Heart left ventricle (tissue), 16 donors: ENCODE measurements around the gene MIA2. TPM values are rescaled to one million over a fixed set of nuclear protein-coding genes. Genes with fewer than 3 reads are reported as not detected.

Experiments used
- ATAC-seq, 4 donors: fragments of 200-7000 bp; cut with Tn5 transposase; one replicate each; pipeline ENCODE4 v1.9.1; 2020 to 2022; ENCODE audit warnings: moderate library complexity in 4 of 4, mild to moderate bottlenecking in 3 of 4, moderate number of reproducible peaks in 1 of 4
- DNase-seq, 5 donors: peaks; one replicate each; pipeline ENCODE4 v3.0.0-alpha.2; 2020
- H3K27ac ChIP-seq, 12 donors: fragments of 200-600 bp; sonication (generic) in 4 of 12; one replicate each; pipeline versions ENCODE4 v1.5.0 to v1.8.0; 2016 to 2022; ENCODE audit warnings: mild to moderate bottlenecking in 2 of 12
- H3K27me3 ChIP-seq, 9 donors: fragments of 200-600 bp; sonication (generic) in 2 of 9; one replicate each; pipeline versions ENCODE4 v1.5.1 to v1.8.0; 2016 to 2022; ENCODE audit warnings: mild to moderate bottlenecking in 3 of 9
- H3K36me3 ChIP-seq, 9 donors: fragments of 200-600 bp; sonication (generic) in 2 of 9; one replicate each; pipeline versions ENCODE4 v1.5.0 to v1.8.0; 2018 to 2022; ENCODE audit warnings: mild to moderate bottlenecking in 2 of 9
- H3K4me1 ChIP-seq, 12 donors: fragments of 200-600 bp; sonication (generic) in 4 of 12; one replicate each; pipeline versions ENCODE4 v1.5.0 to v1.8.0; 2016 to 2022; ENCODE audit warnings: mild to moderate bottlenecking in 3 of 12
- H3K4me3 ChIP-seq, 12 donors: fragments of 200-600 bp; sonication (generic) in 4 of 12; one replicate each; pipeline versions ENCODE4 v1.5.0 to v1.8.0; 2017 to 2022; ENCODE audit warnings: mild to moderate bottlenecking in 9 of 12, moderate library complexity in 4 of 12
- H3K9me3 ChIP-seq, 12 donors: fragments of 200-600 bp; sonication (generic) in 4 of 12; one replicate each; pipeline versions ENCODE4 v1.5.0 to v1.8.0; 2016 to 2022; ENCODE audit warnings: mild to moderate bottlenecking in 1 of 12
- POLR2A ChIP-seq, 2 donors: fragments of 450-650 bp; IDR thresholded peaks; one replicate each; pipeline ENCODE4 v1.6.1; 2017; ENCODE audit warnings: antibody characterized with exemption in 2 of 2, mild to moderate bottlenecking in 2 of 2, moderate library complexity in 2 of 2
- WGBS, 4 donors: extraction: QIAGEN DNeasy Blood & Tissue Kit in 2 of 4; methylation state at CpG; one replicate each; pipeline versions ENCODE4 v1.1.5 to v1.1.7; 2013 to 2018; 5-methylcytosine and 5-hydroxymethylcytosine counted together
- intact Hi-C, 10 donors: fragments of 100-400 bp; cut with DNase I; formaldehyde crosslinking; loops; one replicate each; pipeline versions ENCODE4 v1.11.1 to v1.14.2; 2022
- polyA plus RNA-seq, 2 donors: library from polyadenylated mRNA; stranded (reverse); fragments of 200-250 nt; gene quantifications; one replicate each; pipeline ENCODE4 v1.2.3, GENCODE V29; 2013
- total RNA-seq, 9 donors: library from RNA; depleted of rRNA in 2 of 9; stranded (reverse); fragments of >200 nt in 2 of 9; fragmentation: NEBNext Ultra II Directional in 3 of 9; extraction: Animal tissue kit (Norgen Biotek cat#: 25700) in 3 of 9; gene quantifications; one replicate each; pipeline versions ENCODE4 v1.1.0 to v1.2.4, GENCODE V29; 2016 to 2023
- TF ChIP-seq, protein P1 (sequence below), 12 donors: fragments of 200-600 bp; sonication (generic) in 4 of 12; IDR thresholded peaks; one replicate each; pipeline versions ENCODE4 v1.5.0 to v1.8.0; 2018 to 2022; ENCODE audit warnings: antibody characterized with exemption in 12 of 12, mild to moderate bottlenecking in 5 of 12
- donor health status: ischemic (EF 13 %, LVEDD 7.1; RV severe dilation, severe dysfunction).
- donor health status: healthy with polysubstance abuse.
- donor health status: DM: no; HTN: yes; CAD: no.
- donor health status: DM: no; HTN: no; CAD: no.
- donor health status: ischemic (EF 25% LVEDD 6.9; RV normal size, moderate dysfunction).
- donor health status: ischemic (EF 25% LVEDD 5.7; RV mildly dilated, moderate dysfunction).
- donor health status: healthy.
- donor health status: DM: yes; HTN: yes; CAD: no.
- donor health status: ischemic (EF 35%, LVEDD 5.7; RV mildly dilated, moderate dysfunction).
- donor health status: nonischemic (EF 11% LVEDD 7.7; RV severe dilation, severe dysfunction).
- donor health status: DM: yes; HTN: yes; CAD: no.
- donor health status: PGD.
- donor health status: ischemic (EF 29% LVEDD 5.4; RV normal size, mild dysfunction).
- donor health status: nonischemic (EF 23%, LVEDD 6.1; RV moderate dilation, normal function).

MIA2 gene
- total and polyA plus RNA-seq, 11 donors, result 9.3 to 31.8 (median 19.8) TPM

DNA sequence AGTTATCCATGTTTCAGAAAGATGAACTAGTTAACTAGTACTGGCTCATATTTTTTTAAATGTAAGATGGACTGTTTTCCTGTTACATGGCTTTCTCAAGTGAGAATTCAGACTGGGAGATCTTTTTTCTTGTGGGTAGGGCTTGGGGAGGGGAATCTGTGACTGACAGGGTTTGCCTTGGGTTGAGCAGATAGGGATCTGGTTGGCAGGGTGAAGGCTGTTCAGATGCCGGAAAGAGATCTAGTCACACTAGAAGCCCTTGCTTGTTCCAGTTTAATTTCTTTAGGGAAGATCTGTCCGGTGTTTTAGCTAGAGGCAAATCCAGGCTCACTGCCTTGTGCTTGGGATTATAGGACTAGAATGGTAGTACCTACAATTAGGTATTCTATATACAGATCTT, 135.3 kb downstream of the MIA2 start:
- TF ChIP-seq, protein P1, sequence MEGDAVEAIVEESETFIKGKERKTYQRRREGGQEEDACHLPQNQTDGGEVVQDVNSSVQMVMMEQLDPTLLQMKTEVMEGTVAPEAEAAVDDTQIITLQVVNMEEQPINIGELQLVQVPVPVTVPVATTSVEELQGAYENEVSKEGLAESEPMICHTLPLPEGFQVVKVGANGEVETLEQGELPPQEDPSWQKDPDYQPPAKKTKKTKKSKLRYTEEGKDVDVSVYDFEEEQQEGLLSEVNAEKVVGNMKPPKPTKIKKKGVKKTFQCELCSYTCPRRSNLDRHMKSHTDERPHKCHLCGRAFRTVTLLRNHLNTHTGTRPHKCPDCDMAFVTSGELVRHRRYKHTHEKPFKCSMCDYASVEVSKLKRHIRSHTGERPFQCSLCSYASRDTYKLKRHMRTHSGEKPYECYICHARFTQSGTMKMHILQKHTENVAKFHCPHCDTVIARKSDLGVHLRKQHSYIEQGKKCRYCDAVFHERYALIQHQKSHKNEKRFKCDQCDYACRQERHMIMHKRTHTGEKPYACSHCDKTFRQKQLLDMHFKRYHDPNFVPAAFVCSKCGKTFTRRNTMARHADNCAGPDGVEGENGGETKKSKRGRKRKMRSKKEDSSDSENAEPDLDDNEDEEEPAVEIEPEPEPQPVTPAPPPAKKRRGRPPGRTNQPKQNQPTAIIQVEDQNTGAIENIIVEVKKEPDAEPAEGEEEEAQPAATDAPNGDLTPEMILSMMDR (IDR thresholded peaks at IDR 0.05), result no peak
- TF ChIP-seq POLR2A (IDR thresholded peaks at IDR 0.05), result no peak
- Histone ChIP-seq H3K4me1 (peaks cover 0 to 18% (median 0%) of the 10 kb centered on the region in 12 donors), H3K27me3 (no peaks in the 10 kb centered on the region), H3K27ac (no peak overlapping the region), H3K36me3 (peaks cover 0 to 15% (median 10%) of the 10 kb centered on the region in 9 donors), H3K9me3 (peaks cover 0 to 18% (median 13%) of the 10 kb centered on the region in 12 donors), H3K4me3 (no peak overlapping the region)
- ATAC-seq (no peak), DNase-seq (no peak)
- intact Hi-C loops, result loop anchor here in 5 of 10 donors (5.0 to 10.0 kb wide), 3 partner anchors 257 to 264 kb away; partner anchors contain the start of genes SEC23A (in 3 of the 5) and GEMIN2 (in 1 of the 5)
- 75 to 97% (median 90%) methylated on average over 2 of the region's 2 CpGs for WGBS, 4 donors

DNA sequence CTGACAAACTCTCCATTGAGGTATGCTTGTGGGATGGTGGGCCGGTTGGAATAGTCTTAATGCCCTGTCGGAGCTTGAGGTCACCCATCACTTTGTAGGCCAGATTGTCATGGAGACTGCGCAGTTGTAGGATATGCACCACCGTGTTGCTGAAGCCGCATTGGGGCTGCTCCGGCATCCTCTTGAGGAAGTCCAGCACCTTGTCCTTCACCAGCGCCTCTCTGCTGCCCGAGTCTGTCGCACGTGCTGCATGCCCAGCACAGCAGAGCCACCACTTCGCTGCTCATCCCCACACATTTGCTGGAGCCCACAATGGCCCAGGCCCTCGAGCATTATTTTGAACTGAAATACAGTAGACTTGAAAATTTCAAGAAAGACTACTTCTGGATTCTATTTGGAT, 136.7 kb downstream of the MIA2 start:
- DNase-seq (no peak), ATAC-seq (no peak)
- intact Hi-C loops, result no loop called here
- WGBS, 4 donors, result 91 to 95% (median 93%) methylated on average over 8 to 12 of the region's 12 CpGs
- H3K4me3 ChIP-seq, result no peak overlapping the region
- H3K4me1 ChIP-seq, result peaks cover 0 to 18% (median 0%) of the 10 kb centered on the region in 12 donors
- H3K27ac ChIP-seq, result no peak overlapping the region
- no peaks in the 10 kb centered on the region for H3K27me3 ChIP-seq
- TF ChIP-seq, protein P1 (IDR thresholded peaks at IDR 0.05), result no peak
- no peak for TF ChIP-seq POLR2A (IDR thresholded peaks at IDR 0.05)
- H3K36me3 ChIP-seq, result peaks cover 0 to 15% (median 6%) of the 10 kb centered on the region in 9 donors
- H3K9me3 ChIP-seq, result peaks cover 0 to 5% (median under 1%) of the 10 kb centered on the region in 12 donors

DNA sequence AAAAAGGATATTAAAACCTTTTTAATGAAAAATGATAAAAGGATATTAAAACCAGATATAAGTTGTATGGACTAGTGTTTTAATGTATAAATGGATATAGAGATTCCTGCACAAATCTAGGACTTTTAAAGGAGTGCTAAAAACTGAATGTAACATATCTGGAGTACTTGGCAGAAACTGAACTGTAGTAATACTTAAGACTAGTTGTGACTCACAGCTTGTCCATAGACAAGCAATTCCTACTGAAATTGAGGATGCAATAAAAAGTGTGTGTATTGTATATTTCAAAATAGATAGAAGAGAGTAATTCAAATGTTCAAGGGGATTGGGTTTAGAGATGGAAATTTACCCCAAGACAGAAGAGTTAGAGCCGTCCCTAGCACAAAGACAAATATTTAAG, 138.9 kb downstream of the MIA2 start:
- no peak overlapping the region for H3K27ac ChIP-seq
- intact Hi-C loops, result no loop called here
- no peak for TF ChIP-seq POLR2A (IDR thresholded peaks at IDR 0.05)
- TF ChIP-seq, protein P1 (IDR thresholded peaks at IDR 0.05), result no peak
- no peaks in the 10 kb centered on the region for H3K9me3 ChIP-seq
- peaks cover 0 to 15% (median 6%) of the 10 kb centered on the region in 9 donors for H3K36me3 ChIP-seq
- H3K4me3 ChIP-seq, result no peak overlapping the region
- 97 to 100% (median 98%) methylated on average over 1 of the region's 1 CpG for WGBS, 4 donors
- H3K27me3 ChIP-seq, result no peaks in the 10 kb centered on the region
- DNase-seq (no peak), ATAC-seq (no peak)
- peaks cover 0 to 19% (median 7%) of the 10 kb centered on the region in 12 donors for H3K4me1 ChIP-seq

DNA sequence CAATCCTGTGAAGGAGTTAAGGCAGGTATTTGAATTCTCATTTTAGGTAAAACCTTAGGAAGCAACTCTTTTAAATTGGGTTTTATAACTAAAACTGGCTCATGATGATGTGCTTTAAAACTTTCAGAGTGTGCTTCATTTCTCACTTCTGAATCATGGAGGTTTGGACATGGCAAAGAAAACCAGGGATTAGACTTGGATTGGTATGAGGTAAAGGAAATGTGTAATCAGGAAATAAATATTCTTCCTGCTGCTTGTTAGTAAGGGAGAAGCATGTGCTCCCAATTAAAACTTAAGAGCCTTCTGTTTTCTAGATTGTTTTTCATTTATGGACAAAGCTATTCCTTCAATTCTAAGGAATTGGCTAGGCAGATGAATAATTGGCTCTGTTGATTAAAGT, 141.1 kb downstream of the MIA2 start:
- H3K36me3 ChIP-seq, result peaks cover 0 to 15% (median 6%) of the 10 kb centered on the region in 9 donors
- H3K27ac ChIP-seq, result no peak overlapping the region
- peak in 1 of 4 donors; percentile 34 for ATAC-seq
- no peaks in the 10 kb centered on the region for H3K9me3 ChIP-seq
- DNase-seq, result no peak
- intact Hi-C loops, result no loop called here
- no peaks in the 10 kb centered on the region for H3K27me3 ChIP-seq
- H3K4me3 ChIP-seq, result no peak overlapping the region
- TF ChIP-seq POLR2A (IDR thresholded peaks at IDR 0.05), result no peak
- TF ChIP-seq, protein P1 (IDR thresholded peaks at IDR 0.05), result no peak
- peaks cover 0 to 12% (median 6%) of the 10 kb centered on the region in 12 donors for H3K4me1 ChIP-seq
